HCT116 (cell line): ENCODE data around the gene RTKN2. TPM values are rescaled to one million over a fixed set of nuclear protein-coding genes. Genes with fewer than 3 reads are reported as not detected.

ENCODE experiments used
- ATAC-seq: fragments of 200-7000 bp; cut with Tn5 transposase; 2 replicates; pipeline ENCODE4 v1.9.1; 2020; ENCODE audit warnings: mild to moderate bottlenecking, moderate library complexity
- BruUV-seq: library from RNA; stranded (reverse); fragments of 400-500 nt; replicated peaks from 2 replicates; lab custom pipeline; 2021; lab: Mats Ljungman, UMichigan
- CTCF ChIA-PET: fragments of 300-600 bp; sonication (Branson Sonifier 250); formaldehyde crosslinking; loops from one replicate; lab custom pipeline; 2021; ENCODE audit warnings: antibody characterized with exemption; lab: Charles Lee
- POLR2A ChIA-PET: fragments of 300-600, 350-600 bp; sonication (Branson Sonifier 250); formaldehyde crosslinking; loops from one replicate; lab custom pipeline; 2021; ENCODE audit warnings: antibody characterized with exemption; lab: Charles Lee
- RAD21 ChIA-PET, 2 experiments: fragments of 300-600 bp; sonication (Branson Sonifier 250); formaldehyde crosslinking; loops; one replicate each; lab custom pipeline; 2023; ENCODE audit warnings: low total read pairs in 2 of 2; ENCODE audit not compliant: uncharacterized antibody in 2 of 2, unreplicated experiment in 2 of 2, low non-redundant PET in 1 of 2; lab: Charles Lee
- DNase-seq: peaks from one replicate; pipeline ENCODE4 v3.0.0-alpha.2; 2010; ENCODE audit warnings: low read depth, low spot score
- H2AFZ ChIP-seq: fragments of 200-600 bp; shearing (Covaris generic), sonication (generic); 2 replicates; pipeline ENCODE4 v1.6.1; 2017; ENCODE audit warnings: low read depth, mixed run types, mixed read lengths, antibody characterized with exemption, low read length; ENCODE audit not compliant: poor library complexity, severe bottlenecking
- H3K27ac ChIP-seq: 2 replicates; pipeline ENCODE4 v1.5.1; 2012; ENCODE audit warnings: low read depth, low read length
- H3K27me3 ChIP-seq: fragments of 200-600 bp; sonication (generic); 2 replicates; pipeline ENCODE4 v1.6.1; 2016; ENCODE audit warnings: mixed run types, low read length, mixed read lengths; ENCODE audit not compliant: insufficient read depth
- H3K36me3 ChIP-seq, 2 experiments: fragments of 200-500 bp in 1 of 2; fragments of 200-600 bp in 1 of 2; sonication (Bioruptor generic) in 1 of 2; sonication (generic) in 1 of 2; 2 replicates each; pipeline versions ENCODE4 v1.5.1 to v1.6.1; 2014 to 2016; ENCODE audit warnings: low read length in 2 of 2, inconsistent platforms in 1 of 2, mixed read lengths in 1 of 2, mixed run types in 1 of 2; ENCODE audit not compliant: insufficient read depth in 2 of 2, control insufficient read depth in 1 of 2
- H3K4me1 ChIP-seq, 2 experiments: fragments of 200-600 bp in 1 of 2; sonication (generic) in 1 of 2; 2 replicates each; pipeline versions ENCODE4 v1.5.1 to v1.6.1; 2012 to 2017; ENCODE audit warnings: low read length in 2 of 2, inconsistent platforms in 1 of 2, mild to moderate bottlenecking in 1 of 2, mixed read lengths in 1 of 2, mixed run types in 1 of 2, moderate library complexity in 1 of 2; ENCODE audit not compliant: insufficient read depth in 2 of 2, control insufficient read depth in 1 of 2
- H3K4me2 ChIP-seq: fragments of 200-600 bp; sonication (generic); 2 replicates; pipeline ENCODE4 v1.6.1; 2017; ENCODE audit warnings: mixed run types, low read length, mixed read lengths
- H3K4me3 ChIP-seq, 2 experiments: fragments of 200-600 bp in 1 of 2; sonication (generic) in 1 of 2; replicated peaks in 1 of 2; 2 replicates each; pipeline ENCODE4 v1.5.1; 2011 to 2016; ENCODE audit warnings: low read length in 2 of 2, control low read depth in 1 of 2, low read depth in 1 of 2, mild to moderate bottlenecking in 1 of 2, mixed read lengths in 1 of 2, mixed run types in 1 of 2
- H3K79me2 ChIP-seq: fragments of 200-600 bp; sonication (generic); 2 replicates; pipeline ENCODE4 v1.6.1; 2017; ENCODE audit warnings: mild to moderate bottlenecking, mixed run types, low read length, moderate library complexity, mixed read lengths; ENCODE audit not compliant: insufficient read depth
- H3K9ac ChIP-seq: fragments of 200-600 bp; sonication (generic); 2 replicates; pipeline ENCODE4 v1.6.1; 2016; ENCODE audit warnings: low read length, mixed read lengths
- H3K9me2 ChIP-seq: fragments of 200-600 bp; sonication (generic), shearing (Covaris generic); 2 replicates; pipeline ENCODE4 v1.6.1; 2017; ENCODE audit warnings: mixed run types, mild to moderate bottlenecking, moderate library complexity; ENCODE audit not compliant: insufficient read depth
- H3K9me3 ChIP-seq, 2 experiments: fragments of 200-500 bp in 1 of 2; fragments of 200-600 bp in 1 of 2; sonication (Bioruptor generic) in 1 of 2; sonication (generic) in 1 of 2; 2 replicates each; pipeline ENCODE4 v1.6.1; 2014 to 2017; ENCODE audit warnings: low read length in 2 of 2, mixed read lengths in 2 of 2, inconsistent platforms in 1 of 2, low read depth in 1 of 2, mild to moderate bottlenecking in 1 of 2, mixed run types in 1 of 2, moderate library complexity in 1 of 2; ENCODE audit not compliant: control insufficient read depth in 1 of 2, insufficient read depth in 1 of 2
- H4K20me1 ChIP-seq: fragments of 200-600 bp; sonication (generic), shearing (Covaris generic); 2 replicates; pipeline ENCODE4 v1.6.1; 2017; ENCODE audit warnings: mixed run types, mild to moderate bottlenecking, moderate library complexity; ENCODE audit not compliant: insufficient read depth
- EGR1 ChIP-seq: IDR thresholded peaks from 2 replicates; pipeline ENCODE4 v1.6.1; 2012; ENCODE audit warnings: low read depth
- ELF1 ChIP-seq: IDR thresholded peaks from 2 replicates; pipeline ENCODE4 v1.6.1; 2012; ENCODE audit warnings: low read depth, borderline replicate concordance
- POLR2A ChIP-seq: IDR thresholded peaks from 2 replicates; pipeline ENCODE4 v1.7.0; 2011; ENCODE audit warnings: borderline replicate concordance; ENCODE audit not compliant: insufficient read depth, insufficient read length; ENCODE audit errors: extremely low read depth
- POLR2AphosphoS5 ChIP-seq: IDR thresholded peaks from 2 replicates; pipeline ENCODE4 v1.6.1; 2011; ENCODE audit warnings: mild to moderate bottlenecking, low read depth, low read length, moderate library complexity
- RAD21 ChIP-seq: IDR thresholded peaks from 2 replicates; pipeline ENCODE4 v1.6.1; 2012; ENCODE audit warnings: low read depth, mild to moderate bottlenecking
- SIN3A ChIP-seq: IDR thresholded peaks from 2 replicates; pipeline ENCODE4 v1.6.1; 2012; ENCODE audit warnings: low read depth
- YY1 ChIP-seq: IDR thresholded peaks from 2 replicates; pipeline ENCODE4 v1.6.1; 2011; ENCODE audit warnings: low read length, low read depth, moderate library complexity, mild to moderate bottlenecking; ENCODE audit not compliant: insufficient replicate concordance; ENCODE audit errors: extremely low read depth
- ZFX ChIP-seq: fragments of 450-650 bp; IDR thresholded peaks from 2 replicates; pipeline ENCODE4 v1.6.1; 2017
- intact Hi-C: fragments of 100-400 bp; cut with micrococcal nuclease; formaldehyde crosslinking; loops from 2 replicates; pipeline ENCODE4 v1.10.0; 2022
- total RNA-seq: library from RNA; stranded (reverse); gene quantifications from one replicate; pipeline ENCODE4 v1.2.1, GENCODE V29; 2021; ENCODE audit not compliant: unreplicated experiment
- TF ChIP-seq, protein P1 (sequence below): IDR thresholded peaks from 2 replicates; pipeline ENCODE4 v1.6.1; 2012
- TF ChIP-seq, protein P2 (sequence below), 3 experiments: fragments of 200-600 bp in 1 of 3; sonication (generic) in 1 of 3; IDR thresholded peaks in 2 of 3; conservative IDR thresholded peaks in 1 of 3; 2 replicates each; pipeline ENCODE4 v1.5.1; 2012 to 2017; ENCODE audit warnings: low read depth in 2 of 3, low read length in 2 of 3, antibody characterized with exemption in 1 of 3, borderline replicate concordance in 1 of 3, control low read depth in 1 of 3, mild to moderate bottlenecking in 1 of 3, mixed read lengths in 1 of 3, mixed run types in 1 of 3, moderate library complexity in 1 of 3; ENCODE audit not compliant: insufficient read depth in 1 of 3
- TF ChIP-seq, protein P3 (sequence below): IDR thresholded peaks from 2 replicates; pipeline ENCODE4 v1.6.1; 2012

The RTKN2 gene
- total RNA-seq, 1 experiment from 2014 or later = 7.9 TPM

DNA sequence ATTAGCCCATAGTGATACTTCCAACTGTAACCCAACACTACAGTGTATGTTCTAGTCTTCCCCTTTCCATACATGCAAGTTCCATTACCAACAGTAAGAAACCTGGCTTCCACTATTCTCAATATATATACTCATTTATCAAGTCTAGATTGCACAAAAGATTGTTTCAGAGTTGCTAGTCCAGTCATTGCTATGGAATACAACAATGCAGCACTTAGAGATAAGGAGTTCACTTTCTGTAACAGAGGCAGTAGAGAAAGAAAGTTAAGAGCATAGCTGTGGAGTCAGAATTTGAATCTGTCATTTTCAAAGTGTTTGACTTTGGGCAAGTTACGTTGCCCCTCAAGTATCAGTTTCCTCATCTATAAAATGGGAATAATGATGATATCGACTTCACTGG is 90.1 kb downstream of the RTKN2 start:
- H2AFZ ChIP-seq = no peak overlapping the region
- H3K9me3 ChIP-seq = no peaks in the 10 kb centered on the region
- ChIA-PET POLR2A (no interaction called here), CTCF (no interaction called here), RAD21 (no interaction called here)
- H3K27me3 ChIP-seq = no peaks in the 10 kb centered on the region
- no peak overlapping the region for H3K27ac ChIP-seq
- BruUV-seq = no TSS peak
- TF ChIP-seq SIN3A (no peak), YY1 (no peak), POLR2A (no peak)
- no peak overlapping the region for H3K4me2 ChIP-seq
- no peak for DNase-seq
- H3K9ac ChIP-seq = no peak overlapping the region
- H3K4me1 ChIP-seq = no peaks in the 10 kb centered on the region
- no peak for ATAC-seq
- H3K36me3 ChIP-seq = no peaks in the 10 kb centered on the region
- intact Hi-C loops = no loop called here
- no peaks in the 10 kb centered on the region for H3K79me2 ChIP-seq
- H3K4me3 ChIP-seq = no peak overlapping the region
- no peaks in the 10 kb centered on the region for H4K20me1 ChIP-seq
- H3K9me2 ChIP-seq = no peaks in the 10 kb centered on the region

DNA sequence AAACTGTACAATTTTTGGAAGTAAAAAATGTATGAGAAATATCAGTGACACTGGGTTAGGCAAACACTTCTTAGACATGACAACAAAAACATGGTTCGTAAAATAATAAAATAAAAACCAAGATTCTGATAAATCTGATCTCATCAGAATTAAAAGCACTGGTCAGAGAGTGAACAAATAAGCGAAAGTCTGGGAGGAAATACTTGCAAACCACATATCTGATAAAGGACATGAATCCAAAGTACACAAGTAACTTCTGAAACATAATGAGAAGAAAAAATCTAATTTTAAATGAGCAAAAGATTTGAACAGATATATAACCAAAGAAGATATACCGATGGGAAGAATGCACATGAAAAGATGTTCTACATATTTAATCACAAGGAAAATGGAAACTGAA is 91.5 kb downstream of the RTKN2 start:
- Histone ChIP-seq H3K9me2 (no peaks in the 10 kb centered on the region), H3K4me1 (no peaks in the 10 kb centered on the region), H2AFZ (no peak overlapping the region), H3K27me3 (no peaks in the 10 kb centered on the region), H4K20me1 (no peaks in the 10 kb centered on the region), H3K9me3 (no peaks in the 10 kb centered on the region), H3K27ac (no peak overlapping the region), H3K79me2 (no peaks in the 10 kb centered on the region), H3K4me2 (no peak overlapping the region), H3K36me3 (no peaks in the 10 kb centered on the region), H3K9ac (no peak overlapping the region), H3K4me3 (no peak overlapping the region)
- BruUV-seq = no TSS peak
- DNase-seq (no peak), ATAC-seq (no peak)
- RAD21 ChIA-PET = no interaction called here
- CTCF ChIA-PET = no interaction called here
- POLR2A ChIA-PET = no interaction called here
- TF ChIP-seq ELF1 (no peak), ZFX (no peak), POLR2AphosphoS5 (no peak), RAD21 (no peak), EGR1 (no peak)
- TF ChIP-seq, protein P1, sequence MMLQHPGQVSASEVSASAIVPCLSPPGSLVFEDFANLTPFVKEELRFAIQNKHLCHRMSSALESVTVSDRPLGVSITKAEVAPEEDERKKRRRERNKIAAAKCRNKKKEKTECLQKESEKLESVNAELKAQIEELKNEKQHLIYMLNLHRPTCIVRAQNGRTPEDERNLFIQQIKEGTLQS = no peak
- TF ChIP-seq, protein P2, sequence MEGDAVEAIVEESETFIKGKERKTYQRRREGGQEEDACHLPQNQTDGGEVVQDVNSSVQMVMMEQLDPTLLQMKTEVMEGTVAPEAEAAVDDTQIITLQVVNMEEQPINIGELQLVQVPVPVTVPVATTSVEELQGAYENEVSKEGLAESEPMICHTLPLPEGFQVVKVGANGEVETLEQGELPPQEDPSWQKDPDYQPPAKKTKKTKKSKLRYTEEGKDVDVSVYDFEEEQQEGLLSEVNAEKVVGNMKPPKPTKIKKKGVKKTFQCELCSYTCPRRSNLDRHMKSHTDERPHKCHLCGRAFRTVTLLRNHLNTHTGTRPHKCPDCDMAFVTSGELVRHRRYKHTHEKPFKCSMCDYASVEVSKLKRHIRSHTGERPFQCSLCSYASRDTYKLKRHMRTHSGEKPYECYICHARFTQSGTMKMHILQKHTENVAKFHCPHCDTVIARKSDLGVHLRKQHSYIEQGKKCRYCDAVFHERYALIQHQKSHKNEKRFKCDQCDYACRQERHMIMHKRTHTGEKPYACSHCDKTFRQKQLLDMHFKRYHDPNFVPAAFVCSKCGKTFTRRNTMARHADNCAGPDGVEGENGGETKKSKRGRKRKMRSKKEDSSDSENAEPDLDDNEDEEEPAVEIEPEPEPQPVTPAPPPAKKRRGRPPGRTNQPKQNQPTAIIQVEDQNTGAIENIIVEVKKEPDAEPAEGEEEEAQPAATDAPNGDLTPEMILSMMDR (IDR thresholded peaks at IDR 0.05 in 2 of 3, conservative IDR thresholded peaks at IDR 0.05 in 1 of 3; ENCODE audit: borderline replicate concordance in 1 of 3, insufficient read depth in 1 of 3, low read depth in 2 of 3, low read length in 2 of 3) = no peak
- TF ChIP-seq, protein P3, sequence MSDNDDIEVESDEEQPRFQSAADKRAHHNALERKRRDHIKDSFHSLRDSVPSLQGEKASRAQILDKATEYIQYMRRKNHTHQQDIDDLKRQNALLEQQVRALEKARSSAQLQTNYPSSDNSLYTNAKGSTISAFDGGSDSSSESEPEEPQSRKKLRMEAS = no peak
- intact Hi-C loops = no loop called here
